PC-3 (cell line): ENCODE data around the gene MTA3. TPM values are rescaled to one million over a fixed set of nuclear protein-coding genes. Genes with fewer than 3 reads are reported as not detected.
A peak's percentile ranks its signal among the peaks of the same experiment; 100 is the strongest.

Experiments
- ATAC-seq: fragments of 200-7000 bp; cut with Tn5 transposase; 2 replicates; pipeline ENCODE4 v1.9.1; 2020; ENCODE audit warnings: mild to moderate bottlenecking, moderate library complexity
- BruUV-seq: library from RNA; stranded (reverse); fragments of 400-500 nt; replicated peaks from 2 replicates; lab custom pipeline; 2021; lab: Mats Ljungman, UMichigan
- CTCF ChIA-PET: fragments of 300-600 bp; sonication (Branson Sonifier 250); formaldehyde crosslinking; loops from one replicate; lab custom pipeline; 2022; ENCODE audit warnings: antibody characterized with exemption; lab: Charles Lee
- POLR2A ChIA-PET: fragments of 300-600 bp; sonication (Branson Sonifier 250); formaldehyde crosslinking; loops from one replicate; lab custom pipeline; 2022; ENCODE audit warnings: antibody characterized with exemption; ENCODE audit not compliant: unreplicated experiment; lab: Charles Lee
- DNase-seq: peaks from one replicate; pipeline ENCODE4 v3.0.0-alpha.2; 2015
- H2AFZ ChIP-seq: fragments of 300-600 bp; sonication (generic); 2 replicates; pipeline ENCODE4 v1.6.0; 2016; ENCODE audit warnings: antibody characterized with exemption, low read length
- H3F3A ChIP-seq: fragments of 300-600 bp; sonication (generic); one replicate; pipeline ENCODE4 v1.6.0; 2017; ENCODE audit warnings: antibody characterized with exemption, low read length, control low read depth, mild to moderate bottlenecking; ENCODE audit not compliant: unreplicated experiment
- H3K27ac ChIP-seq: fragments of 300-600 bp; sonication (generic); 2 replicates; pipeline ENCODE4 v1.5.1; 2016; ENCODE audit warnings: mild to moderate bottlenecking, low read length
- H3K27me3 ChIP-seq: fragments of 300-600 bp; sonication (generic); 2 replicates; pipeline ENCODE4 v1.6.1; 2016; ENCODE audit warnings: low read length, mixed read lengths
- H3K36me3 ChIP-seq: fragments of 300-600 bp; sonication (generic); 2 replicates; pipeline ENCODE4 v1.6.1; 2016; ENCODE audit warnings: low read depth, mixed run types, low read length, mixed read lengths
- H3K4me1 ChIP-seq: fragments of 300-600 bp; sonication (generic); 2 replicates; pipeline ENCODE4 v1.5.1; 2016; ENCODE audit warnings: low read length; ENCODE audit not compliant: insufficient read depth
- H3K4me2 ChIP-seq: fragments of 300-600 bp; sonication (generic); 2 replicates; pipeline ENCODE4 v1.6.0; 2016; ENCODE audit warnings: low read length
- H3K4me3 ChIP-seq: fragments of 300-600 bp; sonication (generic); 2 replicates; pipeline ENCODE4 v1.5.1; 2016; ENCODE audit warnings: mild to moderate bottlenecking, low read length, mixed read lengths
- H3K79me2 ChIP-seq: fragments of 300-600 bp; sonication (generic); 2 replicates; pipeline ENCODE4 v1.6.1; 2017; ENCODE audit warnings: low read length, mixed read lengths
- H3K9ac ChIP-seq: fragments of 300-600 bp; sonication (generic); 2 replicates; pipeline ENCODE4 v1.6.0; 2016; ENCODE audit warnings: mild to moderate bottlenecking, low read length
- H3K9me2 ChIP-seq: fragments of 300-600 bp; sonication (generic); replicated peaks from 2 replicates; pipeline ENCODE4 v1.6.1; 2016; ENCODE audit warnings: mixed run types, low read length, mixed read lengths
- H3K9me3 ChIP-seq: fragments of 300-600 bp; sonication (generic); 2 replicates; pipeline ENCODE4 v1.6.1; 2016; ENCODE audit warnings: low read length, mixed read lengths
- H4K20me1 ChIP-seq: fragments of 300-600 bp; sonication (generic); 2 replicates; pipeline ENCODE4 v1.6.1; 2016; ENCODE audit warnings: low read length, mixed read lengths
- CTCF ChIP-seq: fragments of 300-600 bp; sonication (generic); conservative IDR thresholded peaks from 2 replicates; pipeline ENCODE4 v1.5.1; 2017; ENCODE audit warnings: antibody characterized with exemption, low read depth, mild to moderate bottlenecking, low read length
- EZH2 ChIP-seq: fragments of 300-600 bp; sonication (generic); IDR thresholded peaks from one replicate; pipeline ENCODE4 v1.6.1; 2017; ENCODE audit warnings: antibody characterized with exemption, mild to moderate bottlenecking, low read length; ENCODE audit not compliant: unreplicated experiment
- EZH2phosphoT487 ChIP-seq: fragments of 300-600 bp; sonication (generic); IDR thresholded peaks from 2 replicates; pipeline ENCODE4 v1.6.1; 2018; ENCODE audit warnings: mild to moderate bottlenecking, antibody characterized with exemption, low read length, borderline replicate concordance
- intact Hi-C: fragments of 100-400 bp; cut with micrococcal nuclease; formaldehyde crosslinking; loops from 2 replicates; pipeline ENCODE4 v1.9.0; 2023
- total RNA-seq: library from RNA; depleted of rRNA; stranded (reverse); fragments of >200 nt; gene quantifications from 2 replicates; pipeline ENCODE4 v1.2.3, GENCODE V29; 2014

Gene MTA3
- total RNA-seq, 1 experiment from 2014 or later, result 27.3 TPM

- Histone ChIP-seq H4K20me1 (no peaks in the 10 kb centered on the region), H3K27ac (no peak overlapping the region; the same call in 1 of the 2 replicates), H3K4me3 (peak overlapping the region; percentile 83), H3K36me3 (no peaks in the 10 kb centered on the region), H3F3A (no peaks in the 10 kb centered on the region), H3K79me2 (peaks cover 16% of the 10 kb centered on the region), H3K9me2 (no peaks in the 10 kb centered on the region), H3K9ac (peak overlapping the region; percentile 74), H3K9me3 (no peaks in the 10 kb centered on the region), H3K4me1 (peaks cover 28% of the 10 kb centered on the region), H2AFZ (peak overlapping the region; percentile 73), H3K4me2 (peak overlapping the region; percentile 87), H3K27me3 (no peaks in the 10 kb centered on the region)
- BruUV-seq, result no TSS peak
- TF ChIP-seq EZH2 (no peak), CTCF (no peak), EZH2phosphoT487 (no peak)
- POLR2A ChIA-PET, result no interaction called here
- DNase-seq (peak; percentile 22), ATAC-seq (peak; percentile 48)
- intact Hi-C loops, result loop anchor here (5.0 to 10.0 kb wide), 2 partner anchors 57 to 204 kb away; partner anchors contain the start of gene COX7A2L
- CTCF ChIA-PET, result no interaction called here
Observed at GRCh38 chr2:42569116-42569711, 782 bp downstream of the MTA3 start.

- BruUV-seq, result no TSS peak
- peak overlapping the region; percentile 73 for H2AFZ ChIP-seq
- H3K4me3 ChIP-seq, result peak overlapping the region; percentile 83
- H3K9me2 ChIP-seq, result no peaks in the 10 kb centered on the region
- no peaks in the 10 kb centered on the region for H3K27me3 ChIP-seq
- ChIA-PET CTCF (no interaction called here), POLR2A (no interaction called here)
- H3K9me3 ChIP-seq, result no peaks in the 10 kb centered on the region
- no peaks in the 10 kb centered on the region for H3K36me3 ChIP-seq
- TF ChIP-seq EZH2 (no peak), EZH2phosphoT487 (no peak)
- intact Hi-C loops, result loop anchor here (5.0 to 10.0 kb wide), 2 partner anchors 58 to 205 kb away; partner anchors contain the start of gene COX7A2L
- H3K27ac ChIP-seq, result no peak overlapping the region
- peak; percentile 54 for DNase-seq
- peak overlapping the region; percentile 74 for H3K9ac ChIP-seq
- H4K20me1 ChIP-seq, result no peaks in the 10 kb centered on the region
- H3K4me1 ChIP-seq, result peaks cover 28% of the 10 kb centered on the region
- H3K4me2 ChIP-seq, result peak overlapping the region; percentile 87
- ATAC-seq, result peak; percentile 52
- no peaks in the 10 kb centered on the region for H3F3A ChIP-seq
- peaks cover 16% of the 10 kb centered on the region for H3K79me2 ChIP-seq
Observed at GRCh38 chr2:42569883-42570282, 1.5 kb downstream of the MTA3 start.

- Histone ChIP-seq H3K36me3 (no peaks in the 10 kb centered on the region), H4K20me1 (no peaks in the 10 kb centered on the region), H3K4me3 (no peak overlapping the region), H3K9me3 (no peaks in the 10 kb centered on the region), H3K4me2 (no peak overlapping the region), H3K27me3 (no peaks in the 10 kb centered on the region), H3K9me2 (no peaks in the 10 kb centered on the region), H3K9ac (no peak overlapping the region), H3F3A (no peaks in the 10 kb centered on the region), H3K27ac (no peak overlapping the region), H3K79me2 (peaks cover 16% of the 10 kb centered on the region), H2AFZ (no peak overlapping the region), H3K4me1 (peaks cover 14% of the 10 kb centered on the region)
- no peak for DNase-seq
- intact Hi-C loops, result no loop called here
- ChIA-PET POLR2A (no interaction called here), CTCF (no interaction called here)
- no TSS peak for BruUV-seq
- TF ChIP-seq CTCF (no peak), EZH2 (no peak), EZH2phosphoT487 (no peak)
- no peak for ATAC-seq
Observed at GRCh38 chr2:42572297-42573081, 4.1 kb downstream of the MTA3 start.
